MG63 (cell line): ENCODE measurements around the gene LARP1B. TPM values are rescaled to one million over a fixed set of nuclear protein-coding genes. Genes with fewer than 3 reads are reported as not detected.
"Not testable (repeated sequence)": the region's sequence is repeated elsewhere in the genome, so short reads cannot be mapped to it uniquely, and the experiment has no call there.

Experiments used
- DNase-seq: peaks from one replicate; pipeline ENCODE4 v3.0.0-alpha.2; 2020
- H3K27me3 ChIP-seq: fragments of 250-450 bp; sonication (Bioruptor Pico); 2 replicates; pipeline ENCODE4 v1.5.1; 2020; ENCODE audit warnings: mild to moderate bottlenecking, moderate library complexity
- H3K36me3 ChIP-seq: fragments of 250-450 bp; sonication (Bioruptor Pico); 2 replicates; pipeline ENCODE4 v1.5.1; 2020; ENCODE audit warnings: mild to moderate bottlenecking, moderate library complexity
- H3K4me3 ChIP-seq: fragments of 250-450 bp; sonication (Bioruptor Pico); 2 replicates; pipeline ENCODE4 v1.5.1; 2020; ENCODE audit warnings: mild to moderate bottlenecking, moderate library complexity
- H3K9me3 ChIP-seq: fragments of 250-450 bp; sonication (Bioruptor Pico); 2 replicates; pipeline ENCODE4 v1.5.1; 2020; ENCODE audit warnings: mild to moderate bottlenecking, moderate library complexity
- total RNA-seq: library from RNA; depleted of rRNA; stranded (reverse); fragments of >200 nt; shearing (Covaris generic); gene quantifications from 2 replicates; pipeline ENCODE4 v1.2.3, GENCODE V29; 2014; ENCODE audit warnings: low replicate concordance

The LARP1B gene
- total RNA-seq, 1 experiment from 2014 or later = 13.5 TPM

DNA sequence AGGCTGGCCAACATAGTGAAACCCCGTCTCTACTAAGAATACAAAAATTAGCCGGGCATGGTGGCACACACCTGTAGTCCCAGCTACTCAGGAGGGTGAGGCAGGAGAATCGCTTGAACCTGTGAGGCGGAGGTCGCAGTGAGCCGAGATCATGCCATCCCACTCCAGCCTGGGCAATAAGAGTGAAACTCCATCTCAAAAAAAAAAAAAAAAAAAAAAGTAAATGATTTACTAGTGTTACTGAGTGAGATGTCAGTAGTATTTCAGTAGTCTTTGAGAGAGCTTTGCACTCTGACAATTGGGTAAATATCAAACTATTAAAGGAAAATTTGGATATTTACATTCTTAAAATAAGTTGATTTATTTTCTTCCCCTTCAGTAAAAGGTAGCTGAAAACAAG is 34.2 kb downstream of the LARP1B start:
- H3K4me3 ChIP-seq, DNase-seq, H3K36me3 ChIP-seq, H3K27me3 ChIP-seq, H3K9me3 ChIP-seq: not testable (repeated sequence)

DNA sequence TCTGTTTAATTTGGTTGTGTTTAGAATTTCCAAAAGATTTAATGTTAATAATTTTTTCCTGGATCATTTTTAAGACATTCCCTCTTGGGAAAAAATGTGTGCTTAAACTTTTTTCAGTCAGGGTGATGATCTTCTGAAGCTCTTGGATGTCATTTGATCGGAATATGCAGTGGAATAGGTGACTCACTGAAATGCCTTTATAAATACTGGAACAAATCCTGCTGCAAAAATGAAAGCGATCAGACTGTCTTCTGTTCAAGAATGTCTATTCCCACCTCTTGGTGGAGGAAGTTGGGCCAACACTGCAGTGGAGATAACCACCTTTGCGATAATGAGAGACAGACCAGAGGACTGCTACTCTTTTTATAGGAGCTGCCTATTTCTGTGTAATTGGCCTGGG is 46.7 kb downstream of the LARP1B start:
- Histone ChIP-seq H3K4me3 (no peak overlapping the region), H3K9me3 (no peaks in the 10 kb centered on the region), H3K27me3 (no peaks in the 10 kb centered on the region), H3K36me3 (no peaks in the 10 kb centered on the region)
- DNase-seq = no peak

DNA sequence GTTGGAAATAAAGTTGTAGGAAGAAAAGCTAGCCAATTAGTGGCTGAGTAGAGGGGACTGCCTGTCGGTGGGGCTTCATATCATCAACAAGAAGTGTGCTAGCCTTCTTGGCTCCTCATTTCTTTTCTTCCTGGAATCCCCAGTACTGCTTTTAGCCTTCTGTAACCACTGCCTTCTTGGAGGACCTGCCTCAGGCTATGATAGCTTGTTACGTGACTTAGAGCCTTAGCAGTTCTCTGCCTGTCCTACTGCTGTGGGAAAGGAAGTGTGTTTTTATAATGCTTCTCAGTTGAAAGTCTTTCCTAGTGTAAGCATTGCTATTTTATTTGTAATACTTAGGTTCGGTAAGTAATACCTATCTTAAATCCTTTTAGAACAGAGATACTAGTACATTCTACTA is 61.9 kb downstream of the LARP1B start:
- no peaks in the 10 kb centered on the region for H3K9me3 ChIP-seq
- no peaks in the 10 kb centered on the region for H3K27me3 ChIP-seq
- H3K36me3 ChIP-seq = peaks cover 5% of the 10 kb centered on the region; the same call in 1 of the 2 replicates
- DNase-seq = no peak
- H3K4me3 ChIP-seq = no peak overlapping the region

DNA sequence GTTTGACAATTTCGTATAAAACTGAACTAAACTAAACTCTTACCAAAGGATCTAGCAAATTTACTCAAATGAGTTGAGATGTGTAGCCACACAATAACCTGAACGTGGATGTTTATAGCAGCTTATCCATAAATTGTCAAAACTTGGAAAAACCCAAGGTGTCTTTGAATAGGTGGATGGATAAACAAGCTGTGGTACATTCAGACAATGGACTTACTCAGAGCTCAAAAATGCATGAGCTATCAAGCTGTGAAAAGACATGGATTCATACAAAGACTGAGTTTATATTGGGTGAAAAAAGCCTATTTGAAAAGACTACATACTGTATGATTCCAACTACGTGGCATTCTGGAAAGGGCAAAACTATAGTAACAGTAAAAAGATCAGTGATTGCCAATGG is 69.5 kb downstream of the LARP1B start:
- no peaks in the 10 kb centered on the region for H3K9me3 ChIP-seq
- H3K36me3 ChIP-seq = peaks cover 2% of the 10 kb centered on the region; the same call in 1 of the 2 replicates
- DNase-seq = no peak
- H3K4me3 ChIP-seq = no peak overlapping the region
- H3K27me3 ChIP-seq = no peaks in the 10 kb centered on the region

DNA sequence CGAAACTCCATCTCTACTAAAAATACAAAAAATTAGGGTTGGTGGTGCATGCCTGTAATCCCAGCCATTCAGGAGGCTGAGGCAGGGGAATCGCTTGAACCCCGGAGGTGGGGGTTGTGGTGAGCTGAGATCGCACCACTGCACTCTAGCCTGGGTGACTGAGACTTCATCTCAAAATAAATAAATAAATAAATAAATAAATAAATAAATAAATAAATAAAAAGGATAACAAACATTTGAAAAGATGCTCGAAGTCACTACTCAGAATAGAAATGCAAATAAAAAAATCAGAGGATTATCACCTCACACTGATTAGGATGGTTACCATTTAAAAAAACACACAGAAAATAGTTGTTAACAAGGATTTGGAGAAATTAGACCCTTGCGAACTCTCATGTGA is 73.8 kb downstream of the LARP1B start:
- H3K27me3 ChIP-seq = no peaks in the 10 kb centered on the region
- no peak overlapping the region for H3K4me3 ChIP-seq
- H3K9me3 ChIP-seq = no peaks in the 10 kb centered on the region
- no peak for DNase-seq
- H3K36me3 ChIP-seq = no peaks in the 10 kb centered on the region

DNA sequence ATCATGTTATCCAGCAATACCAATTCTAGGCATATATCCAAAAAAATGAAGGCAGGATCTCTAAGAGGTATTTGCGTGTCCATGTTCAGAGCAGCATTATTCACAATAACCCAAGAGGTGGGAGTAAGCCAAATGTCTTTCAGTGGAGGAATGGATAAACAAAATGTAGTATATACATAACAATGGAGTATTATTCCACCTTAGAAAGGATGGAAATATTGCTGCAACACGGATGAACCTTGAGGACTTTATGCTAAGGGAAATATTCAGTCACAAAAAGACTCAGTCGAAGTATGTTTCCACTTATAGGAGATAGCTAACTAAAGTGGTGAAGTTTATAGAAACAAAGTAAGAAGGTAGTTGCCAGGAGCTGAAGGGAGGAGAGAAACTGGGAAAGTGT is 74.3 kb downstream of the LARP1B start:
- Histone ChIP-seq H3K27me3 (no peaks in the 10 kb centered on the region), H3K4me3 (no peak overlapping the region), H3K9me3 (no peaks in the 10 kb centered on the region), H3K36me3 (no peaks in the 10 kb centered on the region; the same call in 1 of the 2 replicates)
- DNase-seq = no peak

DNA sequence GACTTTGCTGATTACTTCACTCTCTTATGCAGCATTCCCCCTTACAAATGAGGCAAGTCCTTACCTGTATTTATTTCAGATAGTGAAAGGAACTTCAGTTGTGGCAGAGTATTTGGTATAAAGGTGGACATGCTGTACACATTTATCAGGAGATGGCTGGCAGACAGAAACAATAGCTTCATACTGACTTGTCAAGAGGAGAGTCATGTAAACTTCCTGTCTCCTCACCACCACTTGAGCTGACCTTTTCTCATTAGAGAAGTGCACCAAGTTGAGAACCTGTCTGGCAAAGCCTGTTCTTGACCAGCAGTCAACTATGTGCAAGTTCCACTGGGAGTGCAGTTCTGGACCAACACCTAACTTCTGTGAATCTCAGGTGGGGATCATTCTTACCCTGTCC is 80.8 kb downstream of the LARP1B start:
- Histone ChIP-seq H3K36me3 (no peaks in the 10 kb centered on the region; the same call in 1 of the 2 replicates), H3K27me3 (no peaks in the 10 kb centered on the region), H3K4me3 (no peak overlapping the region), H3K9me3 (no peaks in the 10 kb centered on the region)
- DNase-seq = no peak

DNA sequence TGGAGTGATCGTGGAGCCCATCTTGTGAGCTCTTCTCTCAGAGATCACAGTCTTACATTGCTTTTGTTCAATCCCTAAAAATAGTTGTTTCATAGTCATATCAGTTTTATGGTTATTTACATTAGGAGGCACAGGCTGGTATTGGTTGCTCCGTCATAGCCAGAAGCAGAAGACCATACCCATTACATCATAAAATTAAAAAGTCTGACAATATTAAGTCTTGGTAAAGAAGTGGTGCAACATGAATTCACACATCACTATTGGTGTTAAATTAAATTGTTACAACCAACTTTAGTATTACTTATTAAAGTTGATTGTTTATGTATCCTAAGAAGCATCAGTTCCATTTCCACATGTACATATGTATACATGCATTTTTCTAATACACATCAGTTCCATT is 84.6 kb downstream of the LARP1B start:
- Histone ChIP-seq H3K4me3 (no peak overlapping the region), H3K36me3 (no peaks in the 10 kb centered on the region), H3K27me3 (no peaks in the 10 kb centered on the region), H3K9me3 (no peaks in the 10 kb centered on the region)
- no peak for DNase-seq

DNA sequence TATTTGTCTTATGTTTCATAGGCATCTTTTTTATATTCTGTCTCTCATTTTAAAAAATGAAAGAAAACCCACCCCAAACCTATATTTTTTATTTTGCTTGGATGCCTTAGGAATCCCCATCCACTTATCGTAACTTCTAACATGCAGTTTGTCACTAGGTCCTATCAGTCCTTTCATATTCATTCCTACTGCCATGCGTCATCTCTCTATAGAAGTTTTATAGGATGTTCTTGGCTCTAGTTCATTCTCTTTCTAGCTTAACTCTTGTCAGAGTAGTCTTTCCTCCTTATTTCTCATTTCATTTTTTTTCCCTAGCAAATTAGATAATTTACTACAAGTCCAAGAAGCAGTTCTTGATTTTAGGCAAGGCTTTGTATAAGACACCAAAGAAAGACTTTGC is 92.7 kb downstream of the LARP1B start:
- H3K27me3 ChIP-seq = no peaks in the 10 kb centered on the region
- H3K36me3 ChIP-seq = peaks cover 7% of the 10 kb centered on the region; the same call in 1 of the 2 replicates
- H3K9me3 ChIP-seq = peaks cover 2% of the 10 kb centered on the region
- H3K4me3 ChIP-seq = no peak overlapping the region
- DNase-seq = no peak

DNA sequence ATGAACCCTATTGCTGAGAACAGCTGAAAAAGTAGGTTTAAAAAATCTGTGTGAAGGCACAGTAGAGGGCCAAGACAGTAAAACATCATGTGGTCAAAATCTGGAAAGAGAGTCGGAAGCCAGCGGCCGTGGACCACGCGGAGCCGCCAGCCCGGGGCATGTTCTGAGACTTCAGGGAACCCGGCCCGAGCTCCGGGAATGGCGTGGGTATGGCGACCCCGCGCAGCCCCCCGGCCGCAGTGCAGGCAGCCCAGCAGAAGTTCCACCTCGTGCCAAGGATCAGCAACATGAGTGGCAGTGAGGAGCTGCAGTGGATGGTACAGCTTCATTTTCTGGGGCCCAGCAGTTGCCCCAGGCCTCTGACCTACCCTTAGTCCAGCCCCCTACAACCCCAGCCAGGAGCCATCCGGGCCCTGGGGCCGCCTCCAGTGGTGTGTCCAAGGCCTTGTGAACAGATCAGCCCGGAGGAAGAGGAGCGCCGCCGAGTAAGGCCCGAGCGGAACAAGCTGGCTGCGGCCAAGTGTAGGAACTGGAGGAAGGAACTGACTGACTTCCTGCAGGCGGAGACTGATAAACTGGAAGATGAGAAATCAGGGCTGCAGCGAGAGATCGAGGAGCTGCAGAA is 94.2 kb downstream of the LARP1B start:
- Histone ChIP-seq H3K9me3 (peaks cover 2% of the 10 kb centered on the region), H3K36me3 (peaks cover 7% of the 10 kb centered on the region; the same call in 1 of the 2 replicates), H3K27me3 (no peaks in the 10 kb centered on the region), H3K4me3 (no peak overlapping the region)
- DNase-seq = no peak

DNA sequence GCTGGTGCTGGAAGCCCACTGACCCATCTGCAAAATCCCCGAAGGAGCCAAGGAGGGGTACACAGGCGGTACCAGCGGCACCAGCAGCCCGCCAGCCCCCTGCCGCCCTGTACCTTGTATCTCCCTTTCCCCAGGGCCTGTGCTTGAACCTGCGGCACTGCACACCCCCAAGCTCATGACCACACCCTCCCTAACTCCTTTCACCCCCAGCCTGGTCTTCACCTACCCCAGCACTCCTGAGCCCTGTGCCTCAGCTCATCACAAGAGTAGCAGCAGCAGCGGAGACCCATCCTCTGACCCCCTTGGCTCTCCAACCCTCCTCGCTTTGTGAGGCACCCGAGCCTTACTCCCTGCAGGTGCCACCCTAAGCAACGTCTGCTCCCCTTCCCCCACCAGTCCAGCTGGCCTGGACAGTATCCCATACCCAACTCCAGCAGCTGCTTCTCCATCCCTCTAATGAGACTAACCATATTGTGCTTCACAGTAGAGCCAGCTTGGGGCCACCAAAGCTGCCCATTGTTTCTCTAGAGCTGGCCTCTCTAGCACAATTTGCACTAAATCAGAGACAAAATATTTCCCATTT is 94.9 kb downstream of the LARP1B start:
- peaks cover 2% of the 10 kb centered on the region for H3K9me3 ChIP-seq
- peaks cover 7% of the 10 kb centered on the region; the same call in 1 of the 2 replicates for H3K36me3 ChIP-seq
- no peak for DNase-seq
- no peak overlapping the region for H3K4me3 ChIP-seq
- no peaks in the 10 kb centered on the region for H3K27me3 ChIP-seq

DNA sequence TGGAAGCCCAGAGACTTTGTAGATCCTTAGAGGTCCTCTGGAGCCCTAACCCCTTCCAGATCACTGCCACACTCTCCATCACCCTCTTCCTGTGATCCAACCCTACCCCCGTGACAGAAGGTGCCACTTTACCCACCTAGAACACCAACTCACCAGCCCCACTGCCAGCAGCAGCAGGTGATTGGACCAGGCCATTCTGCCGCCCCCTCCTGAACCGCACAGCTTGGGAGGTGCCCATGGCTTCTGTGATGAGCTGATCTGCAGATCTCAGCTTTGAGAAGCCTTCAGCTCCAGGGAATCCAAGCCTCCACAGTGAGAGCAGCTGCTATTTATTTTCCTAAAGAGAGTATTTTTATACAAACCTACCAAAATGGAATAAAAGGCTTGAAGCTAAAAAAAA is 95.4 kb downstream of the LARP1B start:
- not testable (repeated sequence) for H3K27me3 ChIP-seq, H3K9me3 ChIP-seq, H3K4me3 ChIP-seq, H3K36me3 ChIP-seq, DNase-seq

DNA sequence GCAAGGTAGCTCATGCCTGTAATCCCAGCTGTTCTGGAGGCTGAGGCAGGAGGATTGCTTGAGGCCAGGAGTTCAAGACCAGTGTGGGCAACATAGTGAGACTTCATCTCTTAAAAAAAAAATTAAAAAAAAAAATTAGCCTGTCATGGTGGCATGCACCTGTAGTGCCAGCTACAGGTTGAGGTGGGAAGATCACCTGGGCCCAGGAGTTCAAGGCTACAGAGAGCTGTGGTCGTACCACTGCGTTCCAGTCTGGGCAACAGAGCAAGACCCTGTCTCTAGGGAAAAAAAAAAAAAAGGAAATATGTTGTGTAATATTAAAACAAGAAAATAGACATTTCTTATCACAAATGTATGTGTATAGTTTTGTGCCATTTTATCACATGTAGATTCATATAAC is 97.8 kb downstream of the LARP1B start:
- peaks cover 2% of the 10 kb centered on the region for H3K9me3 ChIP-seq
- H3K27me3 ChIP-seq = no peaks in the 10 kb centered on the region
- DNase-seq = no peak
- H3K4me3 ChIP-seq = no peak overlapping the region
- H3K36me3 ChIP-seq = peaks cover 7% of the 10 kb centered on the region; the same call in 1 of the 2 replicates

DNA sequence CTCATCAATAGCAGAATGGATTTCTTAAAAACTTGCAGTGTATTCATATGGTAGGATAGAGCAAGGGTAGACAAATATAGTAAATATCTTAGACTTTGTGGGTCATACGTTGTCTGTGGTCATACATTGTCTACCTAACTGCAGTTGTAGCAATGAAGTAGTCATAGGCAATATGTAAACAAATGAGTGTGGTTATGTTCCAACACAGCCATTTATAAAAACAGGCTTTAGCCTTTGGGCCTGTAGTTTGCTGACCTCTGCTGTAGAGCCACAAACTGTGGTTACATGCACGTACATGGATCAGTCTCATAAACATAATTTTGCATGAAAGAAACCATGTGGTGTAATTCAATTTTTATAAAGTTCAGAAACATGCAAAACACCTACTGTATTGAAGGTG is 98.9 kb downstream of the LARP1B start:
- H3K27me3 ChIP-seq = no peaks in the 10 kb centered on the region
- peaks cover 2% of the 10 kb centered on the region for H3K9me3 ChIP-seq
- H3K36me3 ChIP-seq = peaks cover 5% of the 10 kb centered on the region; the same call in 1 of the 2 replicates
- no peak overlapping the region for H3K4me3 ChIP-seq
- peak; percentile 12 for DNase-seq

DNA sequence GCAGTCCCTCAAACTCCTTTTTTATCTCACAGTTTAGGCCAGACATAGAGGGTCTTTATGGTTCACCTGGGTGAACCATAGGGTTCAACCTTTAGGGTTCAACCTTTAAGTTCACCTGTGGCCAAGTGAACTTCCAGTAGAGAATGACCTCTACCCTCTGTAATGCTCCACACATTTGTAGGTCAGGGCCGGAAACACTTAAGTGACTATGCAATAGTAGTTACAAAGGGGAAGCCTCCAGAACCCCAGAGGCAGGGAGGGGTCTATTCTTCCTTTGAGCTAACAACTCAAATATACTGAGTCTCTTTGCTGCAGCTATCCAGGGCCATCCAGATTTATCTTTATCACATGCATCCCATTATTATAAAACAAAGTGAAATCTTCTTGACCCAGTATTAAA is 100.0 kb downstream of the LARP1B start:
- Histone ChIP-seq H3K9me3 (peaks cover 2% of the 10 kb centered on the region), H3K36me3 (peaks cover 3% of the 10 kb centered on the region; the same call in 1 of the 2 replicates), H3K4me3 (no peak overlapping the region), H3K27me3 (no peaks in the 10 kb centered on the region)
- DNase-seq = no peak

DNA sequence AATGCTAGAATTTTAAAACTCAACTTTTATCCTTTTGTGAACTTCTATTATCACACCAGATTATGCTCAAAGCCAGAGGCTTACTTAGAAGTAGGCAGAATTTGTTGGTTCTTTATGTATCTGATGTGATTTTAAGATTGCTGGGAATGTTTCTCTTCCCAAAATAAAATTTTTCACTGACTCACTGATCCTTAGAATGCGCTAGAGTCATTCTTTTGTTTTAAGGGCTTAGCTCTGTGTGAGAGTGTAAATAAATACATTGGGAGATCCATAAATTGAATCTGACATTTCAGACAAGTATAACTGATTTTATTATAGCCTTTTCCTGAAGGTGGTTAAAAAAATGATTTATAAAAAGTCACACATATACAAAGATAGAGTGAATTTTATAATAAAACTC is 101.3 kb downstream of the LARP1B start:
- no peak for DNase-seq
- Histone ChIP-seq H3K4me3 (no peak overlapping the region), H3K27me3 (no peaks in the 10 kb centered on the region), H3K9me3 (no peaks in the 10 kb centered on the region; the same call in 1 of the 2 replicates), H3K36me3 (peaks cover 2% of the 10 kb centered on the region; the same call in 1 of the 2 replicates)

DNA sequence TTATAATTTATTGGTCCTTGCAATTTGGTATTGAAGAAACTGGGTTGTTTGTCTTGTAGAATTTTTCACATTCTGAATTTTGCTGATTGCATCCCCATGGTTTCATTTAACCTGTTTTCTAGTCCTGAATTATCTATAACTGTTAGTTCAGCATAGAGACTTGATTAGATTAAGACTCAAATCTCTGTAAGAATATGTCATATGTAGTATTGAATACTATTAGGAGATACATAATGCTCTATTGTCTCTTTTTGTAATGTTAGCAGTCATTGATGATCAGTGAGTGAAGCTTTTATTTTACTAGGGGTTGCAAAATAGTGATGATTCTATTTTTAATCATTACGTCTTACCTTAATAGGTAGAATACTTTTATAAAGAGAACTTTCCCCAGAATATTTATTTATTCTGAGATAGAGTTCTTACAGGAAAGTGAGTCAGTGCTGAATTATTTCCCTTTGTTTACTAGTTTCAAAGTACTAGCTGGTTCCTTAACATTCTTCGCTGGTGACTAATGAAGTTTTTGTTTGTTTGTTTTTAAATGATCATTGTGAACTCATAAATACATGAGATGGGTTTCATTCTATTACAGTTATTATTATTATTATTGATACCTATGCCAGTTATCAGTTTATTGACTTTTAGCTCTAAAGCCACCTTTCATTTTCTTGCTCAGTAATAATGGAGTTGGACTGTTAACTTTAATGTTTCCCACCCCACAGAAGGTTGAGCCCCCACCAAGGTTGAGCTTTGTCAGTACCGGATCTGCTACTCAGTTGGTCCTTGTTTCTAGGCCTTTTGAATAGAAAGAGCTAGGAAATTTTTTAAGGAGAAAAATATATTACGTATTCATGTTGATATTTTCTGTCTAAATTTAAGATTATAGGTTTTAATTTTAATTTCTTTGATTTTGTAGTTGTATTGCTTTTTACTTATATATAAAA is 102.3 kb downstream of the LARP1B start:
- Histone ChIP-seq H3K27me3 (no peaks in the 10 kb centered on the region), H3K36me3 (no peaks in the 10 kb centered on the region; the same call in 1 of the 2 replicates), H3K9me3 (no peaks in the 10 kb centered on the region), H3K4me3 (no peak overlapping the region)
- DNase-seq = no peak
